B cell (primary cell): ENCODE data around the gene GKN1. TPM values are rescaled to one million over a fixed set of nuclear protein-coding genes. Genes with fewer than 3 reads are reported as not detected.

Source experiments
- ATAC-seq: fragments of 200-7000 bp; cut with Tn5 transposase; one replicate; pipeline ENCODE4 v1.10.0; 2021; ENCODE audit warnings: low read depth, mild to moderate bottlenecking, moderate number of reproducible peaks, moderate library complexity
- CTCF ChIA-PET: fragments of 350-600 bp; sonication (Branson Sonifier 250); formaldehyde crosslinking; loops from one replicate; lab custom pipeline; 2021; ENCODE audit warnings: antibody characterized with exemption, inconsistent platforms; lab: Charles Lee
- POLR2A ChIA-PET: fragments of 350-600 bp; sonication (Branson Sonifier 250); formaldehyde crosslinking; loops from one replicate; lab custom pipeline; 2021; ENCODE audit warnings: antibody characterized with exemption; lab: Charles Lee
- DNase-seq: peaks from one replicate; pipeline ENCODE4 v3.0.0; 2013
- H2AFZ ChIP-seq: 2 replicates; pipeline ENCODE4 v1.6.1; 2012; ENCODE audit warnings: mild to moderate bottlenecking, low read depth, low read length; ENCODE audit not compliant: insufficient read depth, poor library complexity, severe bottlenecking
- H3K27ac ChIP-seq, 2 donors: 1 replicate in 1 of 2; 2 replicates in 1 of 2; pipeline ENCODE4 v1.5.1; 2012 to 2013; ENCODE audit warnings: low read length in 2 of 2, mild to moderate bottlenecking in 2 of 2, moderate library complexity in 1 of 2
- H3K27me3 ChIP-seq, 4 experiments: fragments of 200-600 bp in 1 of 4; sonication (generic) in 1 of 4; replicated peaks in 1 of 4; 1 replicate in 2 of 4; 2 replicates in 2 of 4; pipeline versions ENCODE4 v1.6.1 to v1.7.0; 2013 to 2016; ENCODE audit warnings: low read length in 3 of 4, mild to moderate bottlenecking in 2 of 4, mixed read lengths in 1 of 4, moderate library complexity in 1 of 4; ENCODE audit not compliant: insufficient read depth in 4 of 4, control insufficient read depth in 3 of 4; ENCODE audit errors: control extremely low read depth in 1 of 4
- H3K36me3 ChIP-seq, 2 experiments: replicated peaks in 1 of 2; 1 replicate in 1 of 2; 2 replicates in 1 of 2; pipeline versions ENCODE4 v1.6.1 to v1.7.1; 2013; ENCODE audit warnings: low read length in 1 of 2; ENCODE audit not compliant: insufficient read depth in 2 of 2, control insufficient read depth in 1 of 2; ENCODE audit errors: control extremely low read depth in 1 of 2, extremely low read depth in 1 of 2
- H3K4me1 ChIP-seq, 2 donors: fragments of 200-600 bp in 1 of 2; sonication (generic) in 1 of 2; 1 replicate in 1 of 2; 2 replicates in 1 of 2; pipeline versions ENCODE4 v1.5.1 to v1.6.1; 2013 to 2017; ENCODE audit warnings: low read length in 2 of 2; ENCODE audit not compliant: control insufficient read depth in 2 of 2, insufficient read depth in 2 of 2
- H3K4me2 ChIP-seq: replicated peaks from 2 replicates; pipeline ENCODE3; 2012; ENCODE audit warnings: mild to moderate bottlenecking, low read depth, low read length; ENCODE audit not compliant: poor library complexity, severe bottlenecking
- H3K4me3 ChIP-seq, 5 experiments: fragments of 200-600 bp in 1 of 5; sonication (generic) in 1 of 5; 1 replicate in 3 of 5; 2 replicates in 2 of 5; pipeline versions ENCODE4 v1.5.1 to v1.7.0; 2011 to 2016; ENCODE audit warnings: low read length in 4 of 5, mild to moderate bottlenecking in 4 of 5, low read depth in 2 of 5, control low read depth in 1 of 5, moderate library complexity in 1 of 5; ENCODE audit not compliant: insufficient read depth in 1 of 5; ENCODE audit errors: control extremely low read depth in 1 of 5, extremely low read depth in 1 of 5
- H3K79me2 ChIP-seq: fragments of 200-600 bp; sonication (generic); one replicate; pipeline ENCODE4 v1.6.0; 2016; ENCODE audit warnings: low read length; ENCODE audit not compliant: control insufficient read depth, insufficient read depth
- H3K9ac ChIP-seq: fragments of 200-600 bp; sonication (generic); 2 replicates; pipeline ENCODE4 v1.6.1; 2017; ENCODE audit warnings: mild to moderate bottlenecking, low read length, moderate library complexity
- H3K9me3 ChIP-seq, 3 donors: one replicate each; pipeline versions ENCODE4 v1.6.1 to v1.7.1; 2013; ENCODE audit warnings: low read length in 2 of 3; ENCODE audit not compliant: control insufficient read depth in 2 of 3, insufficient read depth in 1 of 3; ENCODE audit errors: control extremely low read depth in 1 of 3
- H4K20me1 ChIP-seq: 2 replicates; pipeline ENCODE4 v1.6.0; 2012; ENCODE audit warnings: mild to moderate bottlenecking, low read length; ENCODE audit not compliant: insufficient read depth, control insufficient read depth, poor library complexity, severe bottlenecking
- H3K27ac Mint-ChIP-seq: one replicate; pipeline ENCODE4 v1.8.0; 2021; ENCODE audit warnings: mixed read lengths
- H3K27me3 Mint-ChIP-seq: one replicate; pipeline ENCODE4 v1.8.0; 2021; ENCODE audit warnings: mixed read lengths
- H3K4me1 Mint-ChIP-seq: one replicate; pipeline ENCODE4 v1.8.0; 2021; ENCODE audit warnings: mixed read lengths
- H3K4me3 Mint-ChIP-seq: one replicate; pipeline ENCODE4 v1.8.0; 2021; ENCODE audit warnings: mixed read lengths
- H3K9me3 Mint-ChIP-seq: one replicate; pipeline ENCODE4 v1.8.0; 2022; ENCODE audit warnings: mixed read lengths; ENCODE audit not compliant: insufficient read depth
- CTCF ChIP-seq: fragments of 200-600 bp; IDR thresholded peaks from one replicate; pipeline ENCODE4 v1.8.0; 2022; ENCODE audit warnings: antibody characterized with exemption, mild to moderate bottlenecking
- EZH2 ChIP-seq: IDR thresholded peaks from 2 replicates; pipeline ENCODE4 v1.6.1; 2012; ENCODE audit warnings: borderline replicate concordance, low read depth, mild to moderate bottlenecking, moderate library complexity, low read length; ENCODE audit not compliant: insufficient read depth, poor library complexity, severe bottlenecking
- WGBS: methylation state at CpG from one replicate; pipeline ENCODE4 v1.1.5; 2013; ENCODE audit warnings: missing lambda C conversion rate; ENCODE audit not compliant: insufficient coverage; 5-methylcytosine and 5-hydroxymethylcytosine counted together
- intact Hi-C: fragments of 100-400 bp; cut with micrococcal nuclease; formaldehyde crosslinking; loops from one replicate; pipeline ENCODE4 v1.10.0; 2022
- polyA plus RNA-seq: library from polyadenylated mRNA; depleted of rRNA; stranded (reverse); fragments of >200 nt; gene quantifications from 2 replicates; pipeline ENCODE4 v1.2.3, GENCODE V29; 2012
- total RNA-seq, 2 donors: library from RNA; stranded (reverse); fragments of 120-200 nt in 1 of 2; gene quantifications; 1 replicate in 1 of 2; 2 replicates in 1 of 2; pipeline versions ENCODE4 v1.2.3 to v1.2.4, GENCODE V29; 2013 to 2022

The GKN1 gene
- total and polyA plus RNA-seq, 2 donors (not counting 1 experiment from before 2014, with no cell fraction given): not detected

- H3K4me3 Mint-ChIP-seq: peak overlapping the region; percentile 44
- ChIA-PET POLR2A (no interaction called here), CTCF (interaction anchor here (0.6 to 1.8 kb wide), 3 partner anchors 12 to 787 kb away, joined by 3 to 4 read pairs (median 3); no protein-coding TSS in a partner anchor)
- H3K4me2 ChIP-seq: no peak overlapping the region
- peaks cover 19 to 20% of the 10 kb centered on the region in 2 donors for H3K4me1 ChIP-seq
- H3K36me3 ChIP-seq: no peaks in the 10 kb centered on the region
- TF ChIP-seq EZH2: no peak
- no peak overlapping the region for H3K4me3 ChIP-seq
- H3K9ac ChIP-seq: no peak overlapping the region
- H3K27ac ChIP-seq: no peak overlapping the region
- peaks cover 0 to 36% (median 29%) of the 10 kb centered on the region in 4 experiments for H3K27me3 ChIP-seq
- H4K20me1 ChIP-seq: no peaks in the 10 kb centered on the region
- H3K79me2 ChIP-seq: no peaks in the 10 kb centered on the region
- intact Hi-C loops: no loop called here
- DNase-seq (no peak), ATAC-seq (no peak)
- H2AFZ ChIP-seq: no peak overlapping the region
- H3K27me3 Mint-ChIP-seq: peaks cover 54% of the 10 kb centered on the region
- peaks cover 17% of the 10 kb centered on the region for H3K4me1 Mint-ChIP-seq
- no peaks in the 10 kb centered on the region for H3K9me3 ChIP-seq
- WGBS: 100% methylated on average over 1 of the region's 4 CpGs
- no peaks in the 10 kb centered on the region for H3K9me3 Mint-ChIP-seq
- H3K27ac Mint-ChIP-seq: no peak overlapping the region
Observed at GRCh38 chr2:69011611-69012157, 37.2 kb downstream of the GKN1 start.

GRCh38 chr2:69012310-69013141 is 38.1 kb downstream of the GKN1 start:
- Histone ChIP-seq H3K36me3 (no peaks in the 10 kb centered on the region), H3K4me1 (peaks cover 19 to 20% of the 10 kb centered on the region in 2 donors), H3K9me3 (no peaks in the 10 kb centered on the region), H3K4me2 (peak overlapping the region; percentile 91), H3K79me2 (no peaks in the 10 kb centered on the region), H2AFZ (peak overlapping the region; percentile 77), H3K27me3 (peaks cover 0 to 41% (median 34%) of the 10 kb centered on the region in 4 experiments), H3K27ac (no peak overlapping the region), H4K20me1 (no peaks in the 10 kb centered on the region), H3K9ac (peak overlapping the region; percentile 60), H3K4me3 (peak overlapping the region in 4 of 5 experiments; percentile 41 to 66 (median 55))
- Mint-ChIP-seq H3K9me3 (no peaks in the 10 kb centered on the region), H3K4me3 (peak overlapping the region; percentile 88), H3K4me1 (peaks cover 17% of the 10 kb centered on the region), H3K27me3 (peaks cover 58% of the 10 kb centered on the region), H3K27ac (no peak overlapping the region)
- intact Hi-C loops: loop anchor here (1.0 kb wide), 1 partner anchor 295 kb away; no protein-coding TSS in a partner anchor
- ChIA-PET POLR2A (no interaction called here), CTCF (interaction anchor here (0.6 to 1.8 kb wide), 6 partner anchors 9 to 1126 kb away, joined by 3 to 5 read pairs (median 4); no protein-coding TSS in a partner anchor)
- 20% methylated on average over 14 of the region's 27 CpGs for WGBS
- peak; percentile 64 for DNase-seq
- peak; percentile 79 for TF ChIP-seq CTCF
- TF ChIP-seq EZH2: no peak
- peak; percentile 36 for ATAC-seq
